Panc1 (cell line): ENCODE measurements around the gene DNAH9. TPM values are rescaled to one million over a fixed set of nuclear protein-coding genes. Genes with fewer than 3 reads are reported as not detected.

Experiments
- ATAC-seq: fragments of 200-7000 bp; cut with Tn5 transposase; 2 replicates; pipeline ENCODE4 v1.9.1; 2020; ENCODE audit warnings: mild to moderate bottlenecking, moderate library complexity
- BruUV-seq: library from RNA; stranded (reverse); fragments of 400-500 nt; replicated peaks from 2 replicates; lab custom pipeline; 2021; lab: Mats Ljungman, UMichigan
- CTCF ChIA-PET: fragments of 300-600 bp; sonication (Branson Sonifier 250); formaldehyde crosslinking; loops from one replicate; lab custom pipeline; 2022; ENCODE audit warnings: antibody characterized with exemption; lab: Charles Lee
- POLR2A ChIA-PET: fragments of 300-600 bp; sonication (Branson Sonifier 250); formaldehyde crosslinking; loops from one replicate; lab custom pipeline; 2022; ENCODE audit warnings: antibody characterized with exemption; lab: Charles Lee
- DNase-seq: peaks from one replicate; pipeline ENCODE4 v3.0.0-alpha.2; 2010; ENCODE audit warnings: low read depth, low spot score
- H3K27ac ChIP-seq: 2 replicates; pipeline ENCODE4 v1.5.1; 2011; ENCODE audit warnings: mild to moderate bottlenecking, low read length, inconsistent platforms
- H3K27me3 ChIP-seq: fragments of 200-500 bp; sonication (Bioruptor generic); 2 replicates; pipeline ENCODE4 v1.6.0; 2014; ENCODE audit warnings: low read length, inconsistent platforms; ENCODE audit not compliant: control insufficient read depth, insufficient read depth
- H3K36me3 ChIP-seq: fragments of 200-500 bp; sonication (Bioruptor generic); 2 replicates; pipeline ENCODE4 v1.5.1; 2014; ENCODE audit warnings: inconsistent platforms, mild to moderate bottlenecking, low read length, moderate library complexity; ENCODE audit not compliant: control insufficient read depth, insufficient read depth
- H3K4me1 ChIP-seq: 2 replicates; pipeline ENCODE4 v1.5.1; 2011; ENCODE audit warnings: inconsistent platforms, mild to moderate bottlenecking, low read length, moderate library complexity; ENCODE audit not compliant: control insufficient read depth, insufficient read depth
- H3K4me3 ChIP-seq, 2 experiments: 2 replicates each; pipeline ENCODE4 v1.5.1; 2011 to 2012; ENCODE audit warnings: low read depth in 2 of 2, low read length in 2 of 2, mild to moderate bottlenecking in 2 of 2, inconsistent platforms in 1 of 2, moderate library complexity in 1 of 2
- H3K9me3 ChIP-seq: fragments of 200-500 bp; sonication (Bioruptor generic); 2 replicates; pipeline ENCODE4 v1.5.1; 2014; ENCODE audit warnings: low read depth, mild to moderate bottlenecking, inconsistent platforms, low read length, moderate library complexity; ENCODE audit not compliant: control insufficient read depth, insufficient read depth
- POLR2AphosphoS5 ChIP-seq: IDR thresholded peaks from 2 replicates; pipeline ENCODE4 v1.6.1; 2012; ENCODE audit warnings: mild to moderate bottlenecking, low read depth, low read length, moderate library complexity
- REST ChIP-seq, 2 experiments: IDR thresholded peaks; 2 replicates each; pipeline ENCODE4 v1.6.1; 2011 to 2012; ENCODE audit warnings: low read depth in 2 of 2, control low read depth in 1 of 2, low read length in 1 of 2, mild to moderate bottlenecking in 1 of 2, moderate library complexity in 1 of 2; ENCODE audit not compliant: insufficient read depth in 1 of 2
- SIN3A ChIP-seq: IDR thresholded peaks from 2 replicates; pipeline ENCODE4 v1.6.1; 2012; ENCODE audit warnings: low read depth, mild to moderate bottlenecking, low read length, moderate library complexity, borderline replicate concordance; ENCODE audit not compliant: insufficient read depth
- TCF7L2 ChIP-seq: IDR thresholded peaks from 2 replicates; pipeline ENCODE4 v1.6.1; 2011; ENCODE audit warnings: mild to moderate bottlenecking, low read depth, low read length, inconsistent platforms
- in situ Hi-C: cut with HindIII; loops from 2 replicates; pipeline ENCODE4 v1.10.0; 2016; ENCODE audit warnings: low sequenced_read_pairs, low pct_unique_long_range_greater_than_20kb
- intact Hi-C: fragments of 100-400 bp; cut with micrococcal nuclease; formaldehyde crosslinking; loops from one replicate; pipeline ENCODE4 v1.10.0; 2022; ENCODE audit not compliant: unreplicated experiment
- total RNA-seq: library from RNA; stranded (reverse); gene quantifications from one replicate; pipeline ENCODE4 v1.2.1, GENCODE V29; 2021; ENCODE audit not compliant: unreplicated experiment
- TF ChIP-seq, protein P1 (sequence below): fragments of 450-650 bp; IDR thresholded peaks from 2 replicates; pipeline ENCODE4 v1.5.1; 2017; ENCODE audit warnings: mild to moderate bottlenecking

The DNAH9 gene
- total RNA-seq, 1 experiment from 2014 or later: not detected

- POLR2A ChIA-PET: no interaction called here
- no peak overlapping the region for H3K4me3 ChIP-seq
Observed at GRCh38 chr17:11916091-11916490, 317.8 kb downstream of the DNAH9 start.

DNA sequence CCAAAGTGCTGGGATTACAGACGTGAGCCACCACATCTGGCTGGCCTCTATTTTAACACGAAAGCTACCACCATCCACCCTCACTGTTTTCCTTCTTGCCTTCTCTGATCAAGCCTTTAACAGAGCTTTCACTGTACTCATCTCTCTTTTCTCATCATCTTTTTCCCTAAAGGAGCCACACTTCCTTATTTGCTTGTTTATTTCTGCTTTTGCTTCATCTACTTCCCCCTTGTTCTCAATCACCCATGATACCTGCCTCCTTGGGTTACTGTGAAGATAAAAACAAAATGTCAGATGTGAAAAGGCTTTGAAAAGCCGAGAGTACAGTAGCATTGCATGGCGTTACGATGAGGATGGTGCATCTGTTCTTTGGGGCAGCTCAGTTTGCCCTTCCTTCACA is 319.1 kb downstream of the DNAH9 start:
- DNase-seq (no peak), ATAC-seq (no peak)
- in situ Hi-C loops: no loop called here
- no peak for TF ChIP-seq TCF7L2
- TF ChIP-seq, protein P1, sequence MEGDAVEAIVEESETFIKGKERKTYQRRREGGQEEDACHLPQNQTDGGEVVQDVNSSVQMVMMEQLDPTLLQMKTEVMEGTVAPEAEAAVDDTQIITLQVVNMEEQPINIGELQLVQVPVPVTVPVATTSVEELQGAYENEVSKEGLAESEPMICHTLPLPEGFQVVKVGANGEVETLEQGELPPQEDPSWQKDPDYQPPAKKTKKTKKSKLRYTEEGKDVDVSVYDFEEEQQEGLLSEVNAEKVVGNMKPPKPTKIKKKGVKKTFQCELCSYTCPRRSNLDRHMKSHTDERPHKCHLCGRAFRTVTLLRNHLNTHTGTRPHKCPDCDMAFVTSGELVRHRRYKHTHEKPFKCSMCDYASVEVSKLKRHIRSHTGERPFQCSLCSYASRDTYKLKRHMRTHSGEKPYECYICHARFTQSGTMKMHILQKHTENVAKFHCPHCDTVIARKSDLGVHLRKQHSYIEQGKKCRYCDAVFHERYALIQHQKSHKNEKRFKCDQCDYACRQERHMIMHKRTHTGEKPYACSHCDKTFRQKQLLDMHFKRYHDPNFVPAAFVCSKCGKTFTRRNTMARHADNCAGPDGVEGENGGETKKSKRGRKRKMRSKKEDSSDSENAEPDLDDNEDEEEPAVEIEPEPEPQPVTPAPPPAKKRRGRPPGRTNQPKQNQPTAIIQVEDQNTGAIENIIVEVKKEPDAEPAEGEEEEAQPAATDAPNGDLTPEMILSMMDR: no peak
- TF ChIP-seq SIN3A: no peak
- no peak for TF ChIP-seq POLR2AphosphoS5
- no peaks in the 10 kb centered on the region for H3K36me3 ChIP-seq
- H3K4me1 ChIP-seq: no peaks in the 10 kb centered on the region; the same call in 1 of the 2 replicates
- H3K4me3 ChIP-seq: no peak overlapping the region
- no peaks in the 10 kb centered on the region for H3K27me3 ChIP-seq
- no TSS peak for BruUV-seq
- no peaks in the 10 kb centered on the region for H3K9me3 ChIP-seq
- CTCF ChIA-PET: no interaction called here
- no peak overlapping the region for H3K27ac ChIP-seq
- intact Hi-C loops: no loop called here
- POLR2A ChIA-PET: no interaction called here

More at GRCh38 chr17:11916091-11916490, 317.8 kb downstream of the DNAH9 start:
- no peaks in the 10 kb centered on the region; the same call in 1 of the 2 replicates for H3K4me1 ChIP-seq
- no TSS peak for BruUV-seq
- intact Hi-C loops (no loop called here), in situ Hi-C loops (no loop called here)
- CTCF ChIA-PET: no interaction called here
- no peak for ATAC-seq
- no peaks in the 10 kb centered on the region for H3K9me3 ChIP-seq
- no peak overlapping the region for H3K27ac ChIP-seq
- TF ChIP-seq TCF7L2 (no peak), SIN3A (no peak), REST (IDR thresholded peaks at IDR 0.05; ENCODE audit: insufficient read depth in 1 of 2, low read depth in 2 of 2, low read length in 1 of 2) (no peak), POLR2AphosphoS5 (no peak)
- TF ChIP-seq, protein P1: no peak
- H3K36me3 ChIP-seq: no peaks in the 10 kb centered on the region
- DNase-seq: no peak
- no peaks in the 10 kb centered on the region for H3K27me3 ChIP-seq
